ENCODE measurements around the gene ZC3H12C. TPM values are rescaled to one million over a fixed set of nuclear protein-coding genes. Genes with fewer than 3 reads are reported as not detected.

Gene ZC3H12C
- total RNA-seq, 1 donor from 2014 or later = 6.3 TPM

GRCh38 chr11:110165039-110165925, 72.1 kb downstream of the ZC3H12C start:
- intact Hi-C loops (cut with DNase I) = no loop called here
- TF ChIP-seq, protein P1, sequence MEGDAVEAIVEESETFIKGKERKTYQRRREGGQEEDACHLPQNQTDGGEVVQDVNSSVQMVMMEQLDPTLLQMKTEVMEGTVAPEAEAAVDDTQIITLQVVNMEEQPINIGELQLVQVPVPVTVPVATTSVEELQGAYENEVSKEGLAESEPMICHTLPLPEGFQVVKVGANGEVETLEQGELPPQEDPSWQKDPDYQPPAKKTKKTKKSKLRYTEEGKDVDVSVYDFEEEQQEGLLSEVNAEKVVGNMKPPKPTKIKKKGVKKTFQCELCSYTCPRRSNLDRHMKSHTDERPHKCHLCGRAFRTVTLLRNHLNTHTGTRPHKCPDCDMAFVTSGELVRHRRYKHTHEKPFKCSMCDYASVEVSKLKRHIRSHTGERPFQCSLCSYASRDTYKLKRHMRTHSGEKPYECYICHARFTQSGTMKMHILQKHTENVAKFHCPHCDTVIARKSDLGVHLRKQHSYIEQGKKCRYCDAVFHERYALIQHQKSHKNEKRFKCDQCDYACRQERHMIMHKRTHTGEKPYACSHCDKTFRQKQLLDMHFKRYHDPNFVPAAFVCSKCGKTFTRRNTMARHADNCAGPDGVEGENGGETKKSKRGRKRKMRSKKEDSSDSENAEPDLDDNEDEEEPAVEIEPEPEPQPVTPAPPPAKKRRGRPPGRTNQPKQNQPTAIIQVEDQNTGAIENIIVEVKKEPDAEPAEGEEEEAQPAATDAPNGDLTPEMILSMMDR (IDR thresholded peaks at IDR 0.05) = no peak
- Histone ChIP-seq H3K9me3 (no peaks in the 10 kb centered on the region), H3K27ac (no peak overlapping the region), H3K36me3 (peaks cover 24 to 42% of the 10 kb centered on the region in 2 donors), H3K4me3 (no peak overlapping the region), H3K4me1 (no peaks in the 10 kb centered on the region), H3K27me3 (no peaks in the 10 kb centered on the region)
- no peak for DNase-seq (ENCODE audit: low spot score in 2 of 2)

GRCh38 chr11:110168033-110168803, 75.0 kb downstream of the ZC3H12C start:
- Histone ChIP-seq H3K4me1 (no peaks in the 10 kb centered on the region), H3K9me3 (no peaks in the 10 kb centered on the region), H3K27ac (no peak overlapping the region), H3K36me3 (peaks cover 15 to 22% of the 10 kb centered on the region in 2 donors), H3K4me3 (no peak overlapping the region), H3K27me3 (no peaks in the 10 kb centered on the region)
- DNase-seq (ENCODE audit: low spot score in 2 of 2) = no peak
- intact Hi-C loops (cut with DNase I) = no loop called here
- TF ChIP-seq, protein P1 (IDR thresholded peaks at IDR 0.05) = no peak

- no peaks in the 10 kb centered on the region for H3K4me1 ChIP-seq
- no peak for DNase-seq (ENCODE audit: low spot score in 2 of 2)
- TF ChIP-seq, protein P1 (IDR thresholded peaks at IDR 0.05) = no peak
- no peak overlapping the region for H3K4me3 ChIP-seq
- no peaks in the 10 kb centered on the region for H3K27me3 ChIP-seq
- no peak overlapping the region for H3K27ac ChIP-seq
- H3K36me3 ChIP-seq = peaks cover 6 to 9% of the 10 kb centered on the region in 2 donors
- H3K9me3 ChIP-seq = no peaks in the 10 kb centered on the region
- intact Hi-C loops (cut with DNase I) = loop anchor here (5.0 kb wide), 1 partner anchor 222 kb away; no protein-coding TSS in a partner anchor
Measured at GRCh38 chr11:110169738-110170137, 76.5 kb downstream of the ZC3H12C start.

- no peaks in the 10 kb centered on the region for H3K4me1 ChIP-seq
- H3K27me3 ChIP-seq = no peaks in the 10 kb centered on the region
- TF ChIP-seq, protein P1 (IDR thresholded peaks at IDR 0.05) = no peak
- H3K27ac ChIP-seq = no peak overlapping the region
- no peak for DNase-seq (ENCODE audit: low spot score in 2 of 2)
- no peaks in the 10 kb centered on the region for H3K36me3 ChIP-seq
- intact Hi-C loops (cut with DNase I) = loop anchor here (5.0 kb wide), 1 partner anchor 225 kb away; no protein-coding TSS in a partner anchor
- H3K4me3 ChIP-seq = no peak overlapping the region
- H3K9me3 ChIP-seq = no peaks in the 10 kb centered on the region
Measured at GRCh38 chr11:110172468-110173065, 79.4 kb downstream of the ZC3H12C start.

GRCh38 chr11:110173811-110174644, 80.8 kb downstream of the ZC3H12C start:
- no peak overlapping the region for H3K27ac ChIP-seq
- H3K36me3 ChIP-seq = no peaks in the 10 kb centered on the region
- TF ChIP-seq, protein P1 (IDR thresholded peaks at IDR 0.05) = peak; percentile 59 to 77 (median 73)
- H3K4me1 ChIP-seq = no peaks in the 10 kb centered on the region
- H3K9me3 ChIP-seq = no peaks in the 10 kb centered on the region
- peak in 1 of 2 donors; percentile 80 for DNase-seq (ENCODE audit: low spot score in 2 of 2)
- no peaks in the 10 kb centered on the region for H3K27me3 ChIP-seq
- intact Hi-C loops (cut with DNase I) = loop anchor here (5.0 kb wide), 1 partner anchor 227 kb away; no protein-coding TSS in a partner anchor
- peak overlapping the region; percentile 41 to 42 for H3K4me3 ChIP-seq
